SK-N-SH (cell line): Measurements from ENCODE around the gene DAB2IP.
A peak's percentile ranks its signal among the peaks of the same experiment; 100 is the strongest.

Source experiments
- EP300 ChIP-seq, 2 experiments: IDR thresholded peaks; 2 replicates each; pipeline versions ENCODE4 v1.4.0 to v1.6.1; 2012; ENCODE audit warnings: borderline replicate concordance in 1 of 2, low read depth in 1 of 2, low read length in 1 of 2
- FOXM1 ChIP-seq: IDR thresholded peaks from 2 replicates; pipeline ENCODE4 v1.4.0; 2012; ENCODE audit warnings: low read depth, mild to moderate bottlenecking
- POLR2AphosphoS5 ChIP-seq: IDR thresholded peaks from 2 replicates; pipeline ENCODE4 v1.6.1; 2012; ENCODE audit warnings: low read depth, low read length
- REST ChIP-seq: IDR thresholded peaks from 2 replicates; pipeline ENCODE4 v1.6.1; 2012; ENCODE audit warnings: mild to moderate bottlenecking, low read depth, low read length, moderate library complexity
- RFX5 ChIP-seq: IDR thresholded peaks from 2 replicates; pipeline ENCODE4 v1.6.1; 2012; ENCODE audit warnings: mild to moderate bottlenecking, improper control_type of control experiment, low read length
- SMC3 ChIP-seq: IDR thresholded peaks from 2 replicates; pipeline ENCODE4 v1.6.1; 2012; ENCODE audit warnings: low read depth, low read length, improper control_type of control experiment
- TAF1 ChIP-seq: IDR thresholded peaks from 2 replicates; pipeline ENCODE4 v1.6.1; 2012; ENCODE audit warnings: low read depth, mild to moderate bottlenecking, low read length, moderate library complexity, borderline replicate concordance
- YY1 ChIP-seq: IDR thresholded peaks from 2 replicates; pipeline ENCODE4 v1.4.0; 2012; ENCODE audit warnings: low read depth, mild to moderate bottlenecking
- TF ChIP-seq, protein P1 (sequence below): fragments of 200-600 bp; sonication (generic); IDR thresholded peaks from 2 replicates; pipeline ENCODE4 v1.6.1; 2017; ENCODE audit warnings: antibody characterized with exemption, mild to moderate bottlenecking, moderate library complexity

DNA sequence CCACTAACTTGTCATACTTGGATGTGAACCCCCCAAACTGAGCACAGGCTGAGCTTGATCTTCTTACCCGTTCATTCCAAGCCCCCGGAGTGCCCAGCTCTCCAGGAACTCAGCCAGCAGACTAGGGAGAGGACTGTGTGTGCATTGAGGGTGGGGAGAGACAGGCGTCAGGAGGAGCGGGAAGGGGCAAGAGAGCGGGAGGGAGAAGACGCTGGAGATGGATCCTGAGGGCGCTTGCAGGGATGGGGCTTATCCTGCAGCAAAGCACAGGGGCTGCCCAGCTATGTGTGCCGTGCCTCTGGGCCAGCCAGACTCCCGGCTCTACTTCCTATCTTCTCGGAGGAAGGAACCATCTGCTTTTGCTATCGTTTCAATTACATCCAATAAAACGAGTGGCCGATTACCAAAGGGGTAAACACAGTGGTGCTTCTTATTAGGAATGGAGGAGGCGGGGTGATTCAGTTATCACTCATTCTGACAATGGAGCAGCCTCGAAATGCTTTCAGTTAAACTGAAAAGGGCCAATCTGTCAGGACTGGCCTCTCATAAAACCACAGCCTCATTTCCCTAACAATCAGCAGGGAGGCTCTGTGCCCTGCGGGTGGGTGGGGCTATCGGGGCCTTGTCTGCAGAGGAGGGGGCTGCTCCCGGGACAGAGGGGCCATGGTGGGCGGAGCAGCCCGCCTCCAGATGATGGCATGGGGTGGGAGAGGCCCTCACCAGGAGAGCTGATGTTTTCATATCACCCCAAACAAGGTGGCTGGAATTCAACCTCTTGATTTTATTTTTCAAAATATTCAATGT lies 168.2 kb downstream of the DAB2IP start:
- TF ChIP-seq, protein P1, sequence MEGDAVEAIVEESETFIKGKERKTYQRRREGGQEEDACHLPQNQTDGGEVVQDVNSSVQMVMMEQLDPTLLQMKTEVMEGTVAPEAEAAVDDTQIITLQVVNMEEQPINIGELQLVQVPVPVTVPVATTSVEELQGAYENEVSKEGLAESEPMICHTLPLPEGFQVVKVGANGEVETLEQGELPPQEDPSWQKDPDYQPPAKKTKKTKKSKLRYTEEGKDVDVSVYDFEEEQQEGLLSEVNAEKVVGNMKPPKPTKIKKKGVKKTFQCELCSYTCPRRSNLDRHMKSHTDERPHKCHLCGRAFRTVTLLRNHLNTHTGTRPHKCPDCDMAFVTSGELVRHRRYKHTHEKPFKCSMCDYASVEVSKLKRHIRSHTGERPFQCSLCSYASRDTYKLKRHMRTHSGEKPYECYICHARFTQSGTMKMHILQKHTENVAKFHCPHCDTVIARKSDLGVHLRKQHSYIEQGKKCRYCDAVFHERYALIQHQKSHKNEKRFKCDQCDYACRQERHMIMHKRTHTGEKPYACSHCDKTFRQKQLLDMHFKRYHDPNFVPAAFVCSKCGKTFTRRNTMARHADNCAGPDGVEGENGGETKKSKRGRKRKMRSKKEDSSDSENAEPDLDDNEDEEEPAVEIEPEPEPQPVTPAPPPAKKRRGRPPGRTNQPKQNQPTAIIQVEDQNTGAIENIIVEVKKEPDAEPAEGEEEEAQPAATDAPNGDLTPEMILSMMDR = no peak
- TF ChIP-seq YY1 = no peak
- TF ChIP-seq FOXM1 = no peak
- TF ChIP-seq EP300 (IDR thresholded peaks at IDR 0.05; ENCODE audit: borderline replicate concordance in 1 of 2, low read depth in 1 of 2, low read length in 1 of 2) = peak in 1 of 2 experiments; percentile 19; a peak in 1 of 4 replicates
- TF ChIP-seq POLR2AphosphoS5 = no peak
- TF ChIP-seq TAF1 = no peak
- TF ChIP-seq SMC3 = no peak
- no peak for TF ChIP-seq RFX5
- TF ChIP-seq REST = no peak
